CD4-positive, alpha-beta T cell treated with Interleukin-2 at 100 ng/mL for 4 hours (primary cell): ENCODE data around the gene ACBD5.

Source experiments
- DNase-seq: peaks from one replicate; pipeline ENCODE4 v3.0.0-alpha.2; 2020; ENCODE audit warnings: low spot score

ACBD5 gene

GRCh38 chr10:27152687-27153086, 87.9 kb downstream of the ACBD5 start:
- DNase-seq = no peak

GRCh38 chr10:27150261-27150660, 90.3 kb downstream of the ACBD5 start:
- DNase-seq = no peak

GRCh38 chr10:27147701-27148100, 92.9 kb downstream of the ACBD5 start:
- DNase-seq = no peak

DNA sequence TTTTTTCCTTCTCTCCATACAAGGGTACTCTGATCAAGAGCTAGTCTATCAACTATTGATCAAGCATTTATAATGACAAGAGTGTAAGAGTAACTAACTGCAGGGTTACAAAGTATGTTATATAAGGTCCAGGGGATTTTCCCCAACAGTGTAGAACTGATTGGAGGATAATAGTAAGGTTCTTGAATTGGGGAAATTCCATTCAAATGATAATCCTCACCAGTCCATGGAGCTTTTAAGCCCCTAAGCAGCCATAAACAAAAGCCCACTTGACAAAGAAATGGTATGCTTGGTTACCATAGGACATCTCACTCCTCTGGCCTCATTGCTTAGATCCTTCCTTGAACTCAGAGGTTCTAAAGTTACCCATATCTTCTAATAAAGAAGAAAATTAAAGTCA, 94.7 kb downstream of the ACBD5 start:
- DNase-seq = no peak
